CD4-positive, alpha-beta T cell treated with Interleukin-1 beta for 1 hour (primary cell): Measurements from ENCODE around the gene DNAJB6.
"Not testable (repeated sequence)": the region's sequence is repeated elsewhere in the genome, so short reads cannot be mapped to it uniquely, and the experiment has no call there.

Experiments
- DNase-seq, 2 donors: peaks; one replicate each; pipeline ENCODE4 v3.0.0-alpha.2; 2020 to 2022

The DNAJB6 gene

GRCh38 chr7:157445246-157445955 lies 108.6 kb downstream of the DNAJB6 start:
- DNase-seq: no peak

DNA sequence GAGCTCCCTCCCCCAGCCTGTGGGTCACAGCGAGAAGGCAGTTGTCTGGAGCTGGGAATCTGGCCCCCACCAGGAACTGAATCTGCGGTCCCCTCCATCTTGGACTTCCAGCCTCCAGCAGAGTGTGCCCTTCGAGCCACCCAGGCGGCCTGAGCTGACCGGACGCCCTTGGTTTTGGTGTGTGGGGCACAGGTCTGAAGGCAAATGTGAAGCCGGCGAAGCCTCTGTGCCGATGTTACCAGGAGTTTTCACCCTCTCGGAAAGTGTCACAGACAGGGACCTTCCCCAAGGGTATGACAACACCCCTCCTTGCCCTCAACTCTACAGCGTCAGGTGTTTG lies 109.1 kb downstream of the DNAJB6 start:
- no peak for DNase-seq

- no peak for DNase-seq
Measured at GRCh38 chr7:157446322-157446721, 109.5 kb downstream of the DNAJB6 start.

- not testable (repeated sequence) for DNase-seq
Measured at GRCh38 chr7:157454003-157454402, 117.2 kb downstream of the DNAJB6 start.

- DNase-seq: no peak
Measured at GRCh38 chr7:157457355-157458253, 120.8 kb downstream of the DNAJB6 start.

DNA sequence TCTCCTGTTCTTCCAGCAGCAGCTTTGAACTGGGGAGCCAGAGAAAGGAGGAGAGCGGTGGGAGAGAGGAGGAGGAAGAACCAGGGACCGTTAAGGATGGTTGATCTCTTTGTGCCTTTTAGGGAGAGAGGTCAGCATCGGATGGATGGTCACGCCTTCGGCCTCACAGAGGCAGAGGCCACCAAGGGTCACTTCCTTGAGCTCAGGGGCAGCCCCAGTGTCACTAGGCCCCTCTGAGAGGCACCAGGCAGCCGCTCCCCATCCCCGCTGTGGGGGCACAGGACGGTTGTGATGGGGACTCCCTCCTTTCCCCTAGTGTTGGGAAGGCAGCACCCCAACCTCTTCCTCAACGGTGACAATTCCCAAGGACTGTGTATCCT lies 121.4 kb downstream of the DNAJB6 start:
- no peak for DNase-seq

DNA sequence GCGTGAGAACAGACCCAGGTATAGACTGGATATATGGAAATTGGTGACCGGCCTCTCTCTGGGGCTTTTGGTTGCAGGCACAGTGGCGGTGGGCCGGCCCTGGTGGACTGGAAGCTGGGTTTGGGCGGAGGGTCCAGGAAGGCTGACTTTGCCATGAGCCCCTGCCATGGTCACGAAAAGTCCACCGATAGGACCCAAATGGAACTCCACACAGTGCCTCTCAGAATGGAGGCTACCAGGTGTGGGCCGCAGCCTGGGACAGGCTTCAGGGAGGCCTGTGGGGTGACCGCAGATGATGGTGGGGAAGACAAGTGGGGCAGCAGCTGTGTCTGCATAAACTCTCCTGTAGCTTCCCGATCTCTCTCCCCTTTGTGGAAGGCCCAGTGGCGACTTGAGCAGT lies 123.2 kb downstream of the DNAJB6 start:
- DNase-seq: no peak

DNA sequence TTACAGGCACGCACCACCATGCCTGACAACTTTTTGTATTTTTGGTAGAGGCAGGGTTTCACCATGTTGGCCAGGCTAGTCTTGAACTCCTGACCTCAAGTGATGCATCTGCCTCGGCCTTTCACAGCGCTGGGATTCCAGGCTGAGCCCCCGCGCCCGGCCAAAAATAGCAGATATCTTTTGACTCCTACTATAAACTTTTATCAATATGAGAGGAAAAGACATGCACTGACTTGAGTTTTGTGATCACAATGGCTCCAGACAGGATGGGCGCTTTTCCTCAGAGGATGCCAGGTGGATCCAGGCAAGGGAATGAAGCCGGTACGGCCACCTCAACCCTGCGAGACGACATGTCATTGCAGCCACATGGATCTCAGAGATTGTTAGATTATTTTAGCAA lies 123.9 kb downstream of the DNAJB6 start:
- DNase-seq: no peak

GRCh38 chr7:157461573-157462418 lies 125.0 kb downstream of the DNAJB6 start:
- no peak for DNase-seq

DNA sequence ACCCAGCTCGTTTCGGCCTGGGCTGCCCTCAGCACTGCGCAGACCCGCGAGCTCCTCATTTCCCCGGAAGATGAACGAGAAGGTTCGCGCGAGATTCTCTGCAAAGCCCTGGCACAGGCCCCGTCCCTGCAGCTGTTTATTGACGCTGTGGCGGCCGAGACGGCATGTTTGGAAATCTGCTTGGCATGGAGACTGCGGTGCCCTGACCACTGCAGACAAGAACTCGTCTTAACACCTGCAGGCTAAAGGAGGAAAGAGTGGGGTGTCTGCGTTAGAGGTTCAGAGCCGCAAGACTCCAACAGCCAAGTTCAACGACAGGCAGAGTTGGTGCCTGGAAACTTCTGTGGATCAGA lies 125.6 kb downstream of the DNAJB6 start:
- DNase-seq: no peak

- no peak for DNase-seq
Measured at GRCh38 chr7:157462840-157463239, 126.0 kb downstream of the DNAJB6 start.

- no peak for DNase-seq
Measured at GRCh38 chr7:157463245-157463644, 126.4 kb downstream of the DNAJB6 start.

DNA sequence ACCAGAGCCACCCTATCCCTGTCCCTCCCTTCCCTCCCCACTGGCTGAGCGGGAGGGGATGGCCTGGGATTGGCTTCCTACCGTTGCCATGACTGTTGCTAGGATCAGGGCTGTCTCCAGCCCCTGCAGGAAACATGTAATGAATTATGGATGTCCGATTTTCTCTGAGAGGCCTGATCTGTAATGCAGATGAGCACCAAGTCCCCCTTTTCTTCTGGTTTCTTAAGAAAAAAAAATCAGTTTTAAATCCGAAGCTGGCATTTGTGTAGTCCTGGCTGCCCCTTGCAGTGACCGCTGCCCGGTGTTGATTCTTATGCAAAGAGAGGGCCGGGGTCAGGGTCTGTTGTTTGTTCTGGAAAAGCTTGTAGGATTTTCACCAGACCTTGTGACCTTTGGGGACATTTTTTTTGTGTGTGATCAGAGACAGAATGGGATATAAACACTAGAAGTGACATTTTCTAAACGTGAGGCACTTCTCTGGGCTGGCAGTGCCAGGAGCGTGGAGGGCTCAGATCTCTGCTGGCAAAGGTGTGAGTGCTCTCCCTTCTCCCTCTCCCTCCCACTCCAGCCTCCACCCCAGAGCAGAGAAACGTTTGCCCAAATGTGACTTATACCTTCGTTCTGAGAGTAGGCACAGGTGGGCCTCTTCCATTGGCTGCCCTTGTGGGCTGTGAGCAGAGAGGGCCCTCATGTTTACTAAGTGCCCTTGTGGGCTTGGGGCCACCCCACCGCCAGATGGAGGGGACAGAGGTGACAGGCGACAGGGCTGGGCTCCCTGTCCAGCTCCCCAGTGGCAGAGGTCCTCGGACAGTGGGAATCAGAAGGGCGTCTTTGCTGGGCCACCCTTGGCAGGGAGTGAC lies 127.5 kb downstream of the DNAJB6 start:
- DNase-seq: no peak

GRCh38 chr7:157464971-157465886 lies 128.4 kb downstream of the DNAJB6 start:
- DNase-seq: no peak

DNA sequence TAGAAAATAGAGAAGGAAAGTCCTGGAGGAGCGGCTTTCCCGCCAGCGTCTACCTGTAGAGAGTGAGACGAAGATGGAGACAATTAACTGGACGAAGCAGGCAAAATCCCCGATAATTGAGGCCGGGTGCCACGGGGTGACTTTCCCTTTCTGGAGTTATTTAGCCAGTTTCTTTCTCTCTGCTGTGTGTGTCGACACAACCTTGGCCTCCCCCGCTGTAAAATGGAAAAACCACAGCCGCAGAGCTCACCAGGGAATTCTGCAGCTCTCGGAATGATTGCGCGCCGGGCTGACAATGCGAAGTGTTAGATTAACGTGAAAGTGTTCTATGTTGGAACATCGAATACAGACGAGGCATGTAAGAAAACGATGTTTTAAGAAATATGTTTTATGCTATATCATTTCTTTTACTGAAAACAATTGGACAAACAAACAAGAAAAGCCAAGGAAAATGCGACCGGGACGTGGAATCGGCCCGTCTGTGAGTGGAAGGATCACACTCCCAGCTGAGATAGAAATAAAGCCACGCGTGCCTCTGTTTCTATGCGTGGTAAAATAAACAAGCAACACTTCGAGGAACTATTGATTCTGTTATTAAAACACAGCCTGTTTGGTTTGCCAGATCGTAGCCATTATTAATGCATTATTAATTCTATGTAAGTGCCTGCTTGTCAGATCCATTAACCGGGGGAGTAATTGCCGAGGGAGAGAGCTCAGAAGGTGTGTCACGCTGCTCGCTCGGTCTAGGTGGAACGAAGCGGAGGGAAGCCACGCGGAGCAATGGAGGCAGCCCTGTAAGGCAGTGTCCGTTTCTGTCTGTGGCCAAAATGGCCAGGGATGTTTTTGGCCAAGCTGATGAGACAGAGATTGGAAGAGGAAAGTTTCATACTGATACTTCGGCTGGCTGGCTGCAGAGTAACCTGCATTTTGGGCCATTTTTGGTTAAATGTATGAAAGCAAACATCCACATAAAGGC lies 129.4 kb downstream of the DNAJB6 start:
- no peak for DNase-seq

DNA sequence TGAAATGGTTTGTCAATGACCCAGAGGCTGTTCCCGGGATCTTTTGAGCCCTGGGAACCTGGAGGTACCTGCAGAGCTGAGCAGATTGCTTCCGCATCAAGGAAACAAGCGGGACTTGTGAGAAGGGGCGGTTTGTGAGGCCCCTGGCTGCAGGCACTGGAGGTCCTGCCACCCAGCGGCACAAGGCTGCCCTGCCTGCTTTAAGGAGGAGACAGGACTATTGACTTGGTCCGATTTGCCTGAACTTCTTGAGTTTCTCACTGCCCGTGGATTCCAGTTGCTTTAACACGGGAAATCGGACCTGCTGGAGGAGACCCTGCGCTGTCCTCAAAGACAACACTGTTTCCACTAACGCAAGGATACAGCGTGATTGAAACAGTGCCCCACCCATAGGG lies 130.1 kb downstream of the DNAJB6 start:
- no peak for DNase-seq
